Neural progenitor cell (in vitro differentiated cells): ENCODE measurements around the gene IRS2.

Source experiments
- EZH2 ChIP-seq: fragments of 200-600 bp; sonication (generic); IDR thresholded peaks from 2 replicates; pipeline ENCODE4 v1.6.1; 2017; ENCODE audit warnings: antibody characterized with exemption, mild to moderate bottlenecking, moderate library complexity
- EZH2phosphoT487 ChIP-seq: fragments of 200-600 bp; sonication (generic); IDR thresholded peaks from 2 replicates; pipeline ENCODE4 v1.6.1; 2017; ENCODE audit warnings: antibody characterized with exemption
- TF ChIP-seq, protein P1 (sequence below): fragments of 200-600 bp; sonication (generic); IDR thresholded peaks from 2 replicates; pipeline ENCODE4 v1.5.1; 2017; ENCODE audit warnings: antibody characterized with exemption, mild to moderate bottlenecking

DNA sequence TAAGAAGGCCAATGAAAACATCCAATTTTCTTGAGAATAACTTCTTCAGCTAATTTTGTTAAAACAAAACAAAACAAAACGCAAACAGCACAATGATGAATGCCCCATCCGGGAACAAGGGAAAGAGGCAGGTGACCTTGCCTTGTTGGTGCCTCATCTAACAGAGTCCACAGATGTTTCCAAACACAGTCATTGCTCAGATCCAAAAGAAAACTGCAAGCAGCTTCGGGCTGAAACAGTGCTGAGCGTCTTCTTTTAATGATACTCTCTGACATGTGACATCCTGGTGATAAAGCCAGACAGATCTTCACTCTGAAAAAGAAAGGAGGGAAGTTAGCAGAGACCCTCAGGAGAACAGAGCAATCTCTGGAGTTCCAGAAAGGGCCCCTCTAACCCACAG lies 30.4 kb downstream of the IRS2 start:
- TF ChIP-seq, protein P1, sequence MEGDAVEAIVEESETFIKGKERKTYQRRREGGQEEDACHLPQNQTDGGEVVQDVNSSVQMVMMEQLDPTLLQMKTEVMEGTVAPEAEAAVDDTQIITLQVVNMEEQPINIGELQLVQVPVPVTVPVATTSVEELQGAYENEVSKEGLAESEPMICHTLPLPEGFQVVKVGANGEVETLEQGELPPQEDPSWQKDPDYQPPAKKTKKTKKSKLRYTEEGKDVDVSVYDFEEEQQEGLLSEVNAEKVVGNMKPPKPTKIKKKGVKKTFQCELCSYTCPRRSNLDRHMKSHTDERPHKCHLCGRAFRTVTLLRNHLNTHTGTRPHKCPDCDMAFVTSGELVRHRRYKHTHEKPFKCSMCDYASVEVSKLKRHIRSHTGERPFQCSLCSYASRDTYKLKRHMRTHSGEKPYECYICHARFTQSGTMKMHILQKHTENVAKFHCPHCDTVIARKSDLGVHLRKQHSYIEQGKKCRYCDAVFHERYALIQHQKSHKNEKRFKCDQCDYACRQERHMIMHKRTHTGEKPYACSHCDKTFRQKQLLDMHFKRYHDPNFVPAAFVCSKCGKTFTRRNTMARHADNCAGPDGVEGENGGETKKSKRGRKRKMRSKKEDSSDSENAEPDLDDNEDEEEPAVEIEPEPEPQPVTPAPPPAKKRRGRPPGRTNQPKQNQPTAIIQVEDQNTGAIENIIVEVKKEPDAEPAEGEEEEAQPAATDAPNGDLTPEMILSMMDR: no peak
- TF ChIP-seq EZH2 (no peak), EZH2phosphoT487 (no peak)
